Measurements from ENCODE around the gene MCRIP1. TPM values are rescaled to one million over a fixed set of nuclear protein-coding genes. Genes with fewer than 3 reads are reported as not detected.
A peak's percentile ranks its signal among the peaks of the same experiment; 100 is the strongest.

Gene MCRIP1
- total and polyA plus RNA-seq, 4 experiments from 2014 or later = 65.8 to 87.2 (median 68.9) TPM

DNA sequence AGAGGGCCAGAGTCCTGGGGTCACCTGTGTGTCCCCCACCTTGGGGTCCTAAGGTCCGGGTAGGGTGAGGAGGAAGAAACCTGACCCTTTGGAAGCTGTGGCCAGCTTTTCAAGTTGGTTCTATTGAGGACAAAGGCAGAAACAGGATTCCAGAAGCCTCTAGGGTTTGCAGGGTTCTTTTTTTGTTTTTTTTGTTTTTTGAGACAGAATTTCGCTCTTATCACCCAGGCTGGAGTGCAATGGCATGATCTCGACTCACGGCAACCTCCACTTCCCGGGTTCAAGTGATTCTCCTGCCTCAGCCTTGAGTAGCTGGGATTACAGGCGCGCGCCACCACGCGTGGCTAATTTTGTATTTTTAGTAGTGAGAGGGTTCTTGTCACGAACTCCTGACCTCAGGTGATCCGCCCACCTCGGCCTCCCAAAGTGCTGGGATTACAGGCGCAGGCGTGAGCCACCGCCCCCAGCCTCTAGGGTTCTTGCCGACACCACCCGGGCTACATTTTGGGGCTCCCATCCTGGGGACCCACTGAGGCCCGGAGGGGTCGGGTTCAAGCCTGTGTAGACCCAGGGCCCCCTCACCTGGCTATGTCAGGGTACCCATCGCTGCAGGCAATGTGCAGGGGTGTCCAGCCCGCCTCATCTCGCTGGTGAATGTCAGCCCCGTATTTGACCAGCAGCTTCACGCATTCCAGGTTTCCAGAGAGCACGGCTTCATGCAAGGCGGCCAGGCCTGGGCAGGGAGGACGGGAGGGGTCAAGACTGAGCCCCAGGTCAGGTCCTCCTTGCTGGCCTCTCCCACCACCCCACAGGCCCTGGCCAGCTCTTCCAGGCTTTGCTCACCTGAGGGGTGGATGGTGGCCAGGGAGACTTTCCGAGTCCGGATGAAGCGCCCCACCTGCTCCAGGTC is 1.1 kb upstream of the MCRIP1 start:
- Mint-ChIP-seq H3K4me3 (peak overlapping the region; percentile 64 to 86 (median 79)), H3K36me3 (peaks cover 0 to 9% of the 10 kb centered on the region in 2 donors), H3K4me1 (peaks cover 8 to 26% (median 18%) of the 10 kb centered on the region in 4 donors), H3K9me3 (no peaks in the 10 kb centered on the region), H3K27me3 (no peaks in the 10 kb centered on the region), H3K27ac (peak overlapping the region; percentile 86 to 93 (median 91))
- H3K36me3 ChIP-seq (ENCODE audit: insufficient read depth, low read length) = no peaks in the 10 kb centered on the region
- H3K9me3 ChIP-seq (ENCODE audit: control insufficient read depth in 1 of 2, low read length in 2 of 2) = no peaks in the 10 kb centered on the region
- intact Hi-C loops (cut with micrococcal nuclease) = loop anchor here (1.0 to 5.0 kb wide), 3 partner anchors 26 to 281 kb away; partner anchors contain the start of genes ARHGDIA, FAAP100 and P4HB
- POLR2A ChIA-PET (ENCODE audit: partially characterized antibody) = interaction anchor here (0.9 to 1.7 kb wide), 9 partner anchors 29 to 151 kb away, joined by 3 to 18 read pairs (median 4); partner anchors contain the start of genes ARHGDIA, ARL16, HGS and PCYT2
- peak overlapping the region; percentile 90 for H3K27ac ChIP-seq (ENCODE audit: low read depth, low read length)
- peak overlapping the region; percentile 47 to 79 for H3K4me3 ChIP-seq (ENCODE audit: low read length in 2 of 2)
- H3K27me3 ChIP-seq (ENCODE audit: insufficient read depth, low read length) = no peaks in the 10 kb centered on the region
- peaks cover 23% of the 10 kb centered on the region for H3K4me1 ChIP-seq (ENCODE audit: insufficient read depth, low read length)
- no peak for DNase-seq
- CTCF ChIA-PET (ENCODE audit: partially characterized antibody) = interaction anchor here (1.0 to 1.2 kb wide), 2 partner anchors 35 to 121 kb away, joined by 3 to 5 read pairs; no protein-coding TSS in a partner anchor

DNA sequence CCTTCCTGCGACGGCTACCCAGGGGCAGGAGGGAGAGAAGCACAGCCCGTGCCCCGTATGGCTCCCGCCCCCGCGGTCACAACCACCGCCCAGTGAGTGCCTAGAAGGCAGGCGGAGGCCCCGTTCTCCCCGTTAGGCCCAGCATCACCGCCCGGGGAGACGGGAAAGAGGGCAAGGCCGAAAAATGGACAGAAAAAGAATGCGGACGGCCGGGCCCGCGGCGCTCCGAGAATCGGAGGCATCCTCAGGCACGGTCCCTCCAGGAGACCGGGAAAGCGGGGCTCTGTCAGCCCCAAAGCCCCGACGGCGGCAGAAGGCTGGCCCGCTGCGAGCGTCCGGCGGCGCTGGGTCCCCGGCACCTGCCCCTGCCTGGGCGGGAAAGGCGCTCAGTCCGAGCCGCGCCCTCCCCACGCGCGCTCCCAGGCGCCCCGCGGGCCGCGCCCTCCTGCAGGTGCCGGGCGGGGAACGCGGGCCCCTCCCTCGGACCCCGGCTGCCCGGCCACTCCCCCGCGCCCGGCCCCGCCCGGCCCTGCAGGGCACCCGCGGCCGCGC is 407 bp downstream of the MCRIP1 start:
- Histone ChIP-seq H3K4me1 (ENCODE audit: insufficient read depth, low read length) (peaks cover 23% of the 10 kb centered on the region), H3K27me3 (ENCODE audit: insufficient read depth, low read length) (no peaks in the 10 kb centered on the region), H3K4me3 (ENCODE audit: low read length in 2 of 2) (peak overlapping the region; percentile 50 to 56), H3K9me3 (ENCODE audit: control insufficient read depth in 1 of 2, low read length in 2 of 2) (no peaks in the 10 kb centered on the region), H3K27ac (ENCODE audit: low read depth, low read length) (peak overlapping the region; percentile 67), H3K36me3 (ENCODE audit: insufficient read depth, low read length) (no peaks in the 10 kb centered on the region)
- no peaks in the 10 kb centered on the region for H3K27me3 Mint-ChIP-seq
- H3K27ac Mint-ChIP-seq = peak overlapping the region; percentile 96 to 98 (median 97)
- ChIA-PET CTCF (ENCODE audit: partially characterized antibody) (no interaction called here), POLR2A (ENCODE audit: partially characterized antibody) (interaction anchor here (0.6 to 1.7 kb wide), 15 partner anchors 15 to 314 kb away, joined by 3 to 18 read pairs (median 4); partner anchors contain the start of genes ARHGDIA, ASPSCR1, CENPX and MRPL12)
- DNase-seq = peak; percentile 24 to 54 (median 41)
- H3K4me1 Mint-ChIP-seq = peaks cover 11 to 35% (median 21%) of the 10 kb centered on the region in 4 donors
- no peaks in the 10 kb centered on the region for H3K9me3 Mint-ChIP-seq
- H3K4me3 Mint-ChIP-seq = peak overlapping the region; percentile 89 to 97 (median 94)
- intact Hi-C loops (cut with micrococcal nuclease) = loop anchor here (1.0 to 5.0 kb wide), 3 partner anchors 28 to 280 kb away; partner anchors contain the start of genes ARHGDIA, FAAP100 and P4HB
- H3K36me3 Mint-ChIP-seq = peaks cover 0 to 10% of the 10 kb centered on the region in 2 donors

DNA sequence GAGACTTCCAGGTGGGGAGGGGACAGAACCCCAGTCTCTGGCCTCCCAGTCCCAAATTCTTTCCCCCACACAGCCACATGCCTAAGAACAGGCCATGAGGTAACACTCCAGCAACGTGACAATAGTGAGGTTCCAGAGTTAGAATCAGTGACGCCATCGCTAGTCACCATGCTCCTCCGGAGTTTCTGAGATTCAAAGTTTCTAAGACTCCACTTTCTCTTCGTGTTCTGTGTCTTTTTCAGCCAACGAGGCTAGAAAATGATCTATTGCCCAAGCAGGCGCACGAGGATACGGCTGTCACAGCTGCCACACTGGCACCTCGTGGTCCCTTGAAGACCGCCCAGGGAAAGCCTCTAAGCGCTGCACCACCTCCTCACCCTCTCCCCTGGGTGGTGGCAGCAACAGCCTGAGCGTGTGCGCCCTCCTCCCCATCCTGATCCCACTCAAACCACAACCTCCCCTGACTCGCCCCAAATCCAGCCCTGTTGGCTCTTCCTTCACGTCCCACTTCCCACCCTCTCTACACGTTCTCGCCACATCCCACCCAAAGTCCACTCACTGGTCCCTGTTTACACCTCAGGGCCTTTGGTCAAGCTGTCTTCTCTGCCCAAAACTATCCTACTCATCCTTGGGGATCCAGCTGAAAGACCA is 1.0 kb downstream of the MCRIP1 start:
- Histone ChIP-seq H3K27me3 (ENCODE audit: insufficient read depth, low read length) (no peaks in the 10 kb centered on the region), H3K9me3 (ENCODE audit: control insufficient read depth in 1 of 2, low read length in 2 of 2) (no peaks in the 10 kb centered on the region), H3K4me3 (ENCODE audit: low read length in 2 of 2) (peak overlapping the region; percentile 50 to 56), H3K27ac (ENCODE audit: low read depth, low read length) (peak overlapping the region; percentile 67), H3K4me1 (ENCODE audit: insufficient read depth, low read length) (peaks cover 23% of the 10 kb centered on the region), H3K36me3 (ENCODE audit: insufficient read depth, low read length) (no peaks in the 10 kb centered on the region)
- Mint-ChIP-seq H3K27ac (peak overlapping the region; percentile 96 to 98 (median 97)), H3K9me3 (no peaks in the 10 kb centered on the region), H3K27me3 (no peaks in the 10 kb centered on the region), H3K4me3 (peak overlapping the region; percentile 89 to 97 (median 94)), H3K36me3 (peaks cover 0 to 10% of the 10 kb centered on the region in 2 donors), H3K4me1 (peaks cover 11 to 35% (median 20%) of the 10 kb centered on the region in 4 donors)
- POLR2A ChIA-PET (ENCODE audit: partially characterized antibody) = interaction anchor here (0.6 to 1.7 kb wide), 7 partner anchors 20 to 274 kb away, joined by 3 to 10 read pairs (median 3); partner anchors contain the start of genes ASPSCR1, CENPX and P4HB
- peak; percentile 54 to 80 (median 57) for DNase-seq
- CTCF ChIA-PET (ENCODE audit: partially characterized antibody) = no interaction called here
- intact Hi-C loops (cut with micrococcal nuclease) = loop anchor here (2.0 to 5.0 kb wide), 2 partner anchors 40 to 279 kb away; partner anchors contain the start of genes ARHGDIA and FAAP100

DNA sequence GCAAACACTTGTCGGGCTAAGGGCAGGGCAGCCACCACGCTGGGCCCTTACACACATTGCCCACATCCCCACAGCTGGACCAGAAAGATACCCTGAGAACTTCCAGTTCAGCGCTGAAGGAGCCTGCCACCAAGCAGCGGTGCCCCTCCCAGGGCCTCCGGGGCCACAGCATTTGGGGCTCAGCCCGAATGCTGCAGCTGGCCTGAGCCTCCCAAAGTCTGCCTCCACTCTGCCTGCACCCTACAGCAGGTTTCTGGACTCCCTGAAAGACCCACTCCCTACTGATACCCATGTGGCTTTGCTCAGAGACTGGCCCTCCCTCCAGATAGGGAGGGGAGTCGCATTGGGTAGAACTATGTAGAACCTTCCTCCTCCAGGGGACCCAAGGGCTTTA is 1.5 kb downstream of the MCRIP1 start:
- no peaks in the 10 kb centered on the region for H3K27me3 ChIP-seq (ENCODE audit: insufficient read depth, low read length)
- H3K36me3 ChIP-seq (ENCODE audit: insufficient read depth, low read length) = no peaks in the 10 kb centered on the region
- Mint-ChIP-seq H3K27me3 (no peaks in the 10 kb centered on the region), H3K36me3 (peaks cover 0 to 10% of the 10 kb centered on the region in 2 donors), H3K4me3 (peak overlapping the region; percentile 89 to 97 (median 94)), H3K9me3 (no peaks in the 10 kb centered on the region), H3K27ac (peak overlapping the region; percentile 96 to 98 (median 97)), H3K4me1 (peaks cover 11 to 35% (median 20%) of the 10 kb centered on the region in 4 donors)
- peaks cover 23% of the 10 kb centered on the region for H3K4me1 ChIP-seq (ENCODE audit: insufficient read depth, low read length)
- peak overlapping the region in 1 of 2 donors; percentile 50 for H3K4me3 ChIP-seq (ENCODE audit: low read length in 2 of 2)
- peak overlapping the region; percentile 67 for H3K27ac ChIP-seq (ENCODE audit: low read depth, low read length)
- ChIA-PET CTCF (ENCODE audit: partially characterized antibody) (no interaction called here), POLR2A (ENCODE audit: partially characterized antibody) (interaction anchor here (0.6 to 0.7 kb wide), 2 partner anchors 38 to 137 kb away, joined by 3 read pairs; no protein-coding TSS in a partner anchor)
- H3K9me3 ChIP-seq (ENCODE audit: control insufficient read depth in 1 of 2, low read length in 2 of 2) = no peaks in the 10 kb centered on the region
- DNase-seq = no peak
- intact Hi-C loops (cut with micrococcal nuclease) = loop anchor here (5.0 kb wide), 1 partner anchor 41 kb away; the partner anchor contains the start of gene ARHGDIA

DNA sequence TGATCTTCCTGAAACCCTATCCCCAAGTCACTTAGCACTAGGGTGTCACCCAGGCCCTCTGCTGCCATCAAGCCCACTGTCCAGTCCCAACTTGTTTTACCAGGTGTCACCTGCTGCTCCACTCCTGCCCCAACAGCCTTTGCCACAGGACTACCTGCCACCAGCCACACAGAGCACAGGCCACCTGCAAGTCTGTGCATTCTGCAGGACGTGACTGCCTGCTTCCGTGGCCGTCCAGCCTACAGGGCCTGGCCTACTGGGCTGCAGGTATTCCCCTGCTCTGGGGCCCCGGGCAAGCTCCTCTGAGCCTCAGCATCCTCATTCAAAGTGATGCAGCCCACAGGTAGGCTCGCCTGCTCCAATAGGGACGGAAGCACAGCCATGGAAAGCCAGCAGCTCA is 3.2 kb downstream of the MCRIP1 start:
- Histone ChIP-seq H3K27me3 (ENCODE audit: insufficient read depth, low read length) (no peaks in the 10 kb centered on the region), H3K27ac (ENCODE audit: low read depth, low read length) (no peak overlapping the region), H3K9me3 (ENCODE audit: control insufficient read depth in 1 of 2, low read length in 2 of 2) (no peaks in the 10 kb centered on the region), H3K4me1 (ENCODE audit: insufficient read depth, low read length) (peaks cover 23% of the 10 kb centered on the region), H3K4me3 (ENCODE audit: low read length in 2 of 2) (no peak overlapping the region), H3K36me3 (ENCODE audit: insufficient read depth, low read length) (no peaks in the 10 kb centered on the region)
- Mint-ChIP-seq H3K36me3 (peaks cover 5 to 10% of the 10 kb centered on the region in 2 donors), H3K4me1 (peaks cover 15 to 40% (median 24%) of the 10 kb centered on the region in 4 donors), H3K9me3 (no peaks in the 10 kb centered on the region), H3K4me3 (no peak overlapping the region), H3K27me3 (no peaks in the 10 kb centered on the region), H3K27ac (peak overlapping the region in 3 of 7 donors; percentile 29 to 96 (median 47))
- intact Hi-C loops (cut with micrococcal nuclease) = loop anchor here (5.0 kb wide), 1 partner anchor 42 kb away; the partner anchor contains the start of gene ARHGDIA
- ChIA-PET CTCF (ENCODE audit: partially characterized antibody) (no interaction called here), POLR2A (ENCODE audit: partially characterized antibody) (no interaction called here)
- no peak for DNase-seq

DNA sequence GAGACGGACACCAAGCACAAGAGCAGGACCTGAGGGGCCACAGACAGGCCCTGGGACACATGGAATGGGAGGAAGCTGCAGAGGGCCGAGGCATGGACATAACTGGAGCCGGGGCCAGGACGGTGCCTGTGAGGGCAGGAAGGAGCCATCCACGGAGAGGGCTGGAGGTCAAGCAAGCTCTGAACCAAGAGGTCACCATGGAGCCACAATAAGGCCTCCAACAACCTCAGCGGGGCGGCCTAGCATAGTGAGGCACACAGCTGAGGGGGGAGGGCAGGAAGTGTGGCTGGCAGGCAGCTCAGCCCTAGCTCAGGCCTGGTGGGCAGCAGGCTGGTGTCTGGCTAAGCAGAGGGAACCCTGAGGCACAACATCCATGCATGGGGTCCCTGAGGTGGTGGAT is 4.4 kb downstream of the MCRIP1 start:
- Mint-ChIP-seq H3K36me3 (peaks cover 5 to 12% of the 10 kb centered on the region in 2 donors), H3K27me3 (no peaks in the 10 kb centered on the region), H3K9me3 (no peaks in the 10 kb centered on the region), H3K4me3 (peak overlapping the region in 1 of 8 donors; percentile 30), H3K27ac (peak overlapping the region in 4 of 7 donors; percentile 22 to 64 (median 51)), H3K4me1 (peaks cover 15 to 36% (median 21%) of the 10 kb centered on the region in 4 donors)
- Histone ChIP-seq H3K27ac (ENCODE audit: low read depth, low read length) (no peak overlapping the region), H3K9me3 (ENCODE audit: control insufficient read depth in 1 of 2, low read length in 2 of 2) (no peaks in the 10 kb centered on the region), H3K4me3 (ENCODE audit: low read length in 2 of 2) (no peak overlapping the region), H3K36me3 (ENCODE audit: insufficient read depth, low read length) (no peaks in the 10 kb centered on the region), H3K27me3 (ENCODE audit: insufficient read depth, low read length) (no peaks in the 10 kb centered on the region), H3K4me1 (ENCODE audit: insufficient read depth, low read length) (peaks cover 19% of the 10 kb centered on the region)
- POLR2A ChIA-PET (ENCODE audit: partially characterized antibody) = no interaction called here
- CTCF ChIA-PET (ENCODE audit: partially characterized antibody) = no interaction called here
- DNase-seq = no peak
- intact Hi-C loops (cut with micrococcal nuclease) = no loop called here

Measured in CD4-positive, alpha-beta memory T cell (primary cell).